Fibroblast of peridontal ligament (primary cell): Measurements from ENCODE around the gene SLC39A11.
A peak's percentile ranks its signal among the peaks of the same experiment; 100 is the strongest.
"Not testable (repeated sequence)": the region's sequence is repeated elsewhere in the genome, so short reads cannot be mapped to it uniquely, and the experiment has no call there.

Experiments used
- DNase-seq: peaks from one replicate; pipeline ENCODE4 v3.0.0-alpha.2; 2010; ENCODE audit errors: extremely low read depth

The SLC39A11 gene

GRCh38 chr17:72714357-72714966 is 378.0 kb downstream of the SLC39A11 start:
- no peak for DNase-seq

DNA sequence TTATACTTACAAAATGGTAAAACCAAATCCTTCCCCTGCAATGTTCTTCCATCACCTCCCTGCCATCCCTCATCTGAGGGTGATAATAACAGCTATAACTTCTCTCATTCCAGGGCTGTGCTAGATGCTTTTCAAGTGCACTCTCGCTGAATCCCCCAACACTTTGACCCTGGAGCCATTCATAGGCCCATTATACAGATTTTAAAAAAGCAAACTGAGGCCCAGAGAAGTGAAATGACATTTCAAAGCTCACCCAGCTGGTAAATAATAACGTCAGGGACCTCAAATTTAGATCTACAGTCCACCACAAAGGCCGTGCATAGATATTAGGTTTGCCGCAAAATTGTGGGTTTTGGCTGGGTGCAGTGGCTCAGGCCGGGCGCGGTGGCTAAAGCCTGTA is 378.8 kb downstream of the SLC39A11 start:
- DNase-seq, result no peak

- no peak for DNase-seq
These were observed 380.8 kb downstream of the SLC39A11 start for GRCh38 chr17:72711521-72712310.

- DNase-seq, result peak; percentile 66
These were observed 381.7 kb downstream of the SLC39A11 start for GRCh38 chr17:72710834-72711233.

DNA sequence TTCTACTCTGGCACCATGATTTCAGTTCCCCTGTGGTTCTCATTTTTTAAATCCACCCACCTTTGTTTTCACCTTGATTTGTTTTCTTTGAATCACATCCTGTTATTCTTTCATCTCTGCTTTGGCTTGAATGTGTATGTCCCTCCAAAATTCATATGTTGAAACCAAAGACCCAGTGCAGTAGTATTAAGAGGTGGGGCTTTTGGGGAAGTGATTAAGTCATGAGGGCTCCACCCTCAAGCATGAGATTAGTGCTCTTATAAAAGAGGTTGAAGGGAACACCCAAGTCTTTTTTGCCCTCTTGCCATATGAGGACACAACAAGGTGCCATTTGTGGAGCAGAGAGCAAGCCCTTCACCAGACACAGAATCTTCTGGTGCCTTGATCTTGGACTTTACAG is 382.3 kb downstream of the SLC39A11 start:
- DNase-seq, result no peak

DNA sequence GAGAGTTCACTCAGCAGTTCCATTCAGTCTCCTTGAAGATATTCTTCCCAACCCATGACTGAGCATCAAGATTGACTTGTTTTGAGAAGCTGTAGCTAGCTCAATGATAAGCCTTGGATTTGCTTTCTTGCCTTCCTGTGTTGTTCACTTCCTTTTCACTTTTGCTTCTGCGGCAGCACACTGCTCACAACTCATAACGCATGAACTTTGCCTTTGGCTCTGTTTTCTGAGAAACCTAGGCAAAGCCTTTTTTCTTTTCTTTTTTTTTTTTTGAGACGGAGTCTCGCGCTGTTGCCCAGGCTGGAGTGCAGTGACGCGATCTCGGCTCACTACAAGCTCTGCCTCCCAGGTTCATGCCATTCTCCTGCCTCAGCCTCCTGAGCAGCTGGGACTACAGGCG is 383.8 kb downstream of the SLC39A11 start:
- not testable (repeated sequence) for DNase-seq

DNA sequence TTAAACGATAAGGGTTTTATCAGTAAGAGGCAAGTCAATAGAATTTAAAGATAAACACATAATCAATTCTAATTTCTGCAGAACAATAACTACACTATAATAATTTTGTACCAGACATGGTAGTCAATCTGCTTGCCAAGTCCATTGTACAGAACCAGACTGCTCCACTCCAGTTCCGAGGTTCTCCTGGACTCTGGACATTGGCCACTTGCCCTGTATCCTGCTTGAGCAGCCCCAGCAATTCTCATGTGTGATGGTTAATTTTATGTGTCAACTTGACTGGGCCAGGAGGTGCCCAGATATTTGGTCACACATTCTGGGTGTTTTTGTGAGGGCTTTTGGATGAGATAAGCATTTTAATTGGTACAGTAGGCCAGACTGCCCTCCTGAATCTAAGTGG is 384.6 kb downstream of the SLC39A11 start:
- no peak for DNase-seq

DNA sequence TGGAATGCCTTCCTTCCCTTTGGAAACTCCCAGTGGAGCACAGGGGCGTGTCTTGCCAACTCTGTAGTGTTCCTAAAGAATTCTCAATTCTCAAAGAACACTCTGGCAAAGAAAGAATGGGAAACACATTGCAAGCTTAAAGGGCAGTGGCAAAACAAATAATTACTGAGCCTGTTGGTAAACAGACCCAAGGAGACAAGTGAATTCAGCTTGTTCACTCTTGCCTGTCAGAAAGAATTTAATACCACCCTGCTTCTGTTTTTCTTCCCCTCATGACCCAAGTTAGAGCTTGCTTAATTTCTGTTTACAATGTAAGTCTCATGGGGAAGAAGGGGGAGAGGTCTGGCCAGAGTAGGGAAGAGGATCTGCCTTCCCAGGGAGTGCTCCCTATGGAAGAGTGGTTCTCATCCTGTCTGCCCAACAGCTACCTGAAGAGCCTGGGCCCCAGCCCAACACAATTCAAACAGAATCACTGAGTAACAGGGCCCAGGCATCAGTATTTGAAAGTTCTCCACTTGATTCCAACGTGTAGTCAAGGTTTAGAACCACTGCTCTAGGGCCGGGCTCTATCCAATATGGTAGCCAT is 386.0 kb downstream of the SLC39A11 start:
- peak; percentile 52 for DNase-seq

GRCh38 chr17:72705905-72706395 is 386.5 kb downstream of the SLC39A11 start:
- DNase-seq, result no peak

GRCh38 chr17:72702998-72703397 is 389.5 kb downstream of the SLC39A11 start:
- no peak for DNase-seq

- peak; percentile 57 for DNase-seq
These were observed 390.3 kb downstream of the SLC39A11 start for GRCh38 chr17:72702136-72702735.

DNA sequence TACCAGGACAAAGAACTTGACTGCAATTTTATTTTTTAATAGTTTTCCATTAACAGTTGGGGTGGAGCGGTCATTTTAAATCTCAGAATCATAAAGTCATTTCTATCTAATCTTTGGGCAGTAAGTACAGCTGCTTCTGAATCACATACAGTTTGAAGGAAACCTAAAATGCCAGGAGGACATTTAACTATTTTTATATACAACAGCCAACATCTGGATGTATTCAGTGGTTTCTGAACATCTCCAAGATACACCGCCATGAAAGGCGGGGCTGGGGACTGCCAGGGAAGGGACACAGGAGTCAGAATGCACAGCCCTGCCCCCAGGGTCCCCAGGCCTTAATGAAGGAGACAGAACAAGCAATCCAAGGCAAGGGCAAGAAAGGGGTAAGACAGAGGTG is 392.3 kb downstream of the SLC39A11 start:
- DNase-seq, result peak; percentile 45

DNA sequence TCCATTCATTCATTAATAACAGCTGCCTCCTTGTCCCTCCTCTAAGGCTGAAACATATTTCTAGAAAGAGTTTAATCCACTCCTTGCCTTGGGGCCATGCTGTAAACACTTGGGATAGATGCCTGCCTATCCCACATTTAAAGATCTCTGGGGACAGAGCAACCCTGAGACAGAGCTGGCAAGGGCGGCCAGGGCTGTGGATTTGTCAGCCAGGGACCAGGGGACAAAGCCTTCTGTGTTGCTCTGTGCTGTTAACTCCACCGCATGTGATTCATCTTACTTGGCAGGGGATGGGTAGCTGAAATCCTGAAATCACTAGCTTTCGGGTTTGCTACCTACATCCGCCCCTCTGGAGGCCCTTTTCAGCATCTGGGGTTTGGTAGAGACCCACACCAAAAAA is 392.9 kb downstream of the SLC39A11 start:
- peak; percentile 68 for DNase-seq

DNA sequence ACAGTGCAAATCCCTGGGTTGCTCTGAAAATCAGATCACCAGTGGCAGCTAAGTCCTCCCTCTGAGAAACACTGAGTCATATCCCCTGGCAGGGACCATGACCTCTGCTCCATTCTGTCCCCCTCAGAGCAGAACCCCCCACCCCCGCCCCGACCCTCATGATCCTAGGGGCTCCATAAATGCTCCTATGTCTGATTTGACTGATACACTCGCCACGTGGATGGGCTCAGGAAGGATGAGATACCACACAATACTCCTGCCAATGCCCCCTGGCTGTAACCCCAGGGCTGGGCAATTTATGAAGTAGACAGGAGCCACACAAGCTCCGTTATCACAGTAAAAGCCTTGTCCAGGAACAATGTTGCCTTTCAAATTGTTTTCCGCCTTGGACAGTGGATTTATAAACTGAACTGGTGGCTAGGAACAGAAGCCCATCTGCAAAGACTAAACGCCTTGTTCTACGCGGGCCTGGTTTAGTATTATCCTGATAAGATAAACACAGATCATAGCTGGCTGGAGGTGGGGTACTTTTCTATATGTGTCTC is 394.8 kb downstream of the SLC39A11 start:
- DNase-seq, result no peak

DNA sequence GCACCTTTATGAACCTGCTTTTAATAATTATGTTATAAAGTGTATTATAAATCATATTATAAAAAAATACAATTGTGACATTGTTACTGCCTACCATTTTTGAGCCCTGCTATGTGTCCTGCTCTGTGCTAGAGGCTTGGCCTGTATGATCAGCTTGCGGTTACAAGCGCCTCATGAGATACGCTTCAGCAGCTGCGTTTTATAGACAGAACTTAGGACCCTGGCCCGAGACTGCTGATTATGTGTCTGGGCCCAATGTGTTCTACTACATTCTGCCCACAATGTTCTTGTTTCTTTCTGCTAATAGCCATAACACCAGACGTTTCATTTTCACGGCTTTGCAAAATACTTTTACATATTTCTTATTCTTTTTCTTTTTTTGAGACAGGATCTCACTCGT is 395.8 kb downstream of the SLC39A11 start:
- DNase-seq, result no peak

DNA sequence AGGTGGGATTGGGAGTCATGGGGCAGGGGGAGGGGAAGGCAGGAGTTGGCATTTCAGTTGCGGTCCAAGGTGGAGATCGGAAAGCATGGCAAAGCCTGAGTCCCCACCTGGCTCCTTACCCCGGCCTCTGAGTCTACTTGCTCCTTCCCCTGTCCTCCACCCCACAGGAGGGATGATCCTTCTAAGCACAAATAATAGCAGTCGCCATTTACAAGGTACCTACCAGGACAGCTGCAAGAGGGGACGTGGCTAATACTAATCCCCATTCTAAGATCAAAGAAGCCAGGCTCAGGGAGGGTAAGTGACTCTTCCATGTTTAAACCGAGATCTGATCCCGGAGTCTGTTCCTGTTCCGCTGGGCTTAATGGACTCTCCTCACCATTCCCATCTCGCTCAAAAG is 396.3 kb downstream of the SLC39A11 start:
- no peak for DNase-seq

DNA sequence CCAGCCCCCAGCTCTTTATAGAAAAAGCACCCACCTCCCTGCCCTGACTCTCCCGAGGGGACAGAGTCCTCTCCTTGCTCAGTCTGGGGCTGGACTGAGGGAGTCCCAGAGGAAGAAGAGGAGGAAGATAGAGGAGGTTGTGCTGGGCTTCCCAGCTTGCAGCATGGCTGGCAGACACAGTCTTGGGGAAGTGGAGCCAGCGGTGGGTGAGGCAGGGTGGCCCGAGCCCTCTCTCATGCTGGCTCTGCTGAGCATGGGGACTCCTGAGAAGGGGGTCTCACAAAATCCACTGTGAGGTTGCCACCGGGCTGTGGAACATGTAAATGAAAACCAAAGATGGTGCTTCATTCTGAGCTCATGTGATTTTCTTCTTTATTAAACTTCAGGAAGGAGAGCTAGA is 398.5 kb downstream of the SLC39A11 start:
- DNase-seq, result no peak

GRCh38 chr17:72693151-72693878 is 399.2 kb downstream of the SLC39A11 start:
- DNase-seq, result peak; percentile 50

DNA sequence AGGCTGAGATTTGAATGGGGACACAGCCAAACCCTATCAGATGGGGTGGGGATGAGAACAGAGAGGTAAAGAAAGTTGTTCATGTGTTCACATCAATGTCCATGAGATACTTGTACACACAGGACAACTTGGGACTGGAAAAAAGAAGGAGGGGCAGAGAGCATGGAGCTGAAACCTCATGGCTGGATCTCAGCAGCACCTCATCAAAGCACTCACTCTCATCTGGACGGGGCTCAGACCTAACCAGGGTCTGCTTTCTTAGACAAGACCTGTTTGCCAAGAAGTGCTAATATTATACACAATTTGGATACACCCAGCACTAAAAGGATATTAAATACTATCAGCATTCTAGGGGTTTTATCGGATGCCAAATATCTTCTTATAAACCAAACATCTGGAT is 399.8 kb downstream of the SLC39A11 start:
- no peak for DNase-seq

- peak; percentile 91 for DNase-seq
These were observed 400.9 kb downstream of the SLC39A11 start for GRCh38 chr17:72691586-72691985.

DNA sequence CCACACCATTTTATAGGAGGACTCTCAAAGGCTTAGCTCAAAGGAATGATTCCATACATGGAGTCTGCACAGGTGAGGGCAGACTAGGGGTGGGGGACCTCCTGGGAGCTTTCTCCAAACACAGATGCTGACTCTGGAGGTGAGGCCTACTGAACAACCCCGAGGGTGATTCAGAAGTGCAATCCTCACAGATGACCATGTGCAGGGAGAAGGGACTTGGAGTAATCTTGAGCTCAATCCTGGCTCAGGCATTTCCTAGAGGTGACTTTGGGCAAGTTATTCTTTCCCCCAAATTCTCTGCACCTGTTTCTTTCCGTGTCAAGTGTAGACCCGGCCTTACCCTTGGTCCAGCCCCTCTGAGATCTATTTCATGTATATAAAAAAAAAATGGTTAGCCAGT is 401.5 kb downstream of the SLC39A11 start:
- no peak for DNase-seq

- no peak for DNase-seq
These were observed 404.6 kb downstream of the SLC39A11 start for GRCh38 chr17:72687886-72688285.
